SK-N-SH (cell line): ENCODE results near the gene ACAP2. TPM values are rescaled to one million over a fixed set of nuclear protein-coding genes. Genes with fewer than 3 reads are reported as not detected.

Experiments
- CTCF ChIA-PET: fragments of 300-600, 350-600 bp; formaldehyde crosslinking; extraction: SDS; loops from one replicate; lab custom pipeline; 2021; lab: Yijun Ruan, JAX
- POLR2A ChIA-PET: fragments of 350-600 bp; sonication (Branson Sonifier 250); formaldehyde crosslinking; extraction: SDS; loops from one replicate; lab custom pipeline; 2020; ENCODE audit warnings: antibody characterized with exemption, inconsistent platforms; lab: Yijun Ruan, JAX
- DNase-seq: peaks from one replicate; pipeline ENCODE4 v3.0.0; 2012
- H2AFZ ChIP-seq: fragments of 200-600 bp; sonication (generic); 2 replicates; pipeline ENCODE4 v1.8.1; 2016; ENCODE audit warnings: antibody characterized with exemption, mild to moderate bottlenecking, low read depth
- H3F3A ChIP-seq: fragments of 200-600 bp; sonication (generic); replicated peaks from 2 replicates; pipeline ENCODE3; 2016; ENCODE audit warnings: antibody characterized with exemption, mild to moderate bottlenecking; ENCODE audit not compliant: insufficient read depth
- H3K27ac ChIP-seq, 2 experiments: fragments of 200-500 bp in 1 of 2; fragments of 200-600 bp in 1 of 2; sonication (Bioruptor generic) in 1 of 2; sonication (generic), shearing (Covaris generic) in 1 of 2; 2 replicates each; pipeline versions ENCODE4 v1.5.1 to v1.6.1; 2014 to 2016; ENCODE audit warnings: low read depth in 2 of 2, inconsistent platforms in 1 of 2, low read length in 1 of 2, mild to moderate bottlenecking in 1 of 2, mixed read lengths in 1 of 2
- H3K27me3 ChIP-seq: fragments of 200-600 bp; sonication (generic), shearing (Covaris generic); 2 replicates; pipeline ENCODE4 v1.6.1; 2016; ENCODE audit warnings: mixed run types; ENCODE audit not compliant: insufficient read depth
- H3K36me3 ChIP-seq, 2 experiments: fragments of 200-500 bp in 1 of 2; fragments of 200-600 bp in 1 of 2; sonication (Bioruptor generic) in 1 of 2; sonication (generic) in 1 of 2; replicated peaks in 1 of 2; 2 replicates each; pipeline versions ENCODE3 to v1.5.1; 2014 to 2016; ENCODE audit warnings: low read length in 1 of 2, mild to moderate bottlenecking in 1 of 2; ENCODE audit not compliant: insufficient read depth in 2 of 2, control insufficient read depth in 1 of 2
- H3K4me1 ChIP-seq, 2 experiments: fragments of 200-500 bp in 1 of 2; fragments of 200-600 bp in 1 of 2; sonication (Bioruptor generic) in 1 of 2; sonication (generic), shearing (Covaris generic) in 1 of 2; 2 replicates each; pipeline versions ENCODE4 v1.5.1 to v1.6.1; 2014 to 2016; ENCODE audit warnings: low read depth in 1 of 2, low read length in 1 of 2, mixed run types in 1 of 2; ENCODE audit not compliant: insufficient read depth in 2 of 2, control insufficient read depth in 1 of 2
- H3K4me2 ChIP-seq: fragments of 200-600 bp; sonication (generic), shearing (Covaris generic); 2 replicates; pipeline ENCODE4 v1.6.1; 2017; ENCODE audit warnings: mixed run types
- H3K4me3 ChIP-seq, 2 experiments: fragments of 200-500 bp in 1 of 2; fragments of 200-600 bp in 1 of 2; sonication (Bioruptor generic) in 1 of 2; sonication (generic), shearing (Covaris generic) in 1 of 2; 2 replicates each; pipeline versions ENCODE4 v1.5.1 to v1.8.1; 2014 to 2016; ENCODE audit warnings: low read depth in 2 of 2, inconsistent platforms in 1 of 2, low read length in 1 of 2, mild to moderate bottlenecking in 1 of 2, mixed read lengths in 1 of 2, moderate library complexity in 1 of 2
- H3K79me2 ChIP-seq: fragments of 200-600 bp; sonication (generic); 2 replicates; pipeline ENCODE4 v1.8.1; 2017; ENCODE audit warnings: mild to moderate bottlenecking; ENCODE audit not compliant: insufficient read depth
- H3K9ac ChIP-seq: fragments of 200-600 bp; sonication (generic); 2 replicates; pipeline ENCODE4 v1.6.1; 2017; ENCODE audit warnings: mixed run types
- H3K9me2 ChIP-seq: fragments of 200-600 bp; sonication (generic); 2 replicates; pipeline ENCODE4 v1.6.1; 2017; ENCODE audit warnings: mixed run types
- H3K9me3 ChIP-seq: fragments of 200-600 bp; sonication (generic); 2 replicates; pipeline ENCODE4 v1.6.1; 2017; ENCODE audit warnings: mixed run types, mild to moderate bottlenecking, moderate library complexity
- H4K20me1 ChIP-seq: fragments of 200-600 bp; sonication (generic); 2 replicates; pipeline ENCODE4 v1.6.1; 2017; ENCODE audit warnings: mild to moderate bottlenecking, mixed run types; ENCODE audit not compliant: insufficient read depth
- CHD2 ChIP-seq: fragments of 150-350 bp; IDR thresholded peaks from 2 replicates; pipeline ENCODE4 v1.6.1; 2018; ENCODE audit warnings: low read length; ENCODE audit not compliant: partially characterized antibody
- CTCF ChIP-seq: fragments of 200-600 bp; sonication (generic); IDR thresholded peaks from 2 replicates; pipeline ENCODE4 v1.6.1; 2017; ENCODE audit warnings: antibody characterized with exemption, mild to moderate bottlenecking, moderate library complexity
- ELF1 ChIP-seq: IDR thresholded peaks from 2 replicates; pipeline ENCODE4 v1.4.0; 2012
- EP300 ChIP-seq, 2 experiments: IDR thresholded peaks; 2 replicates each; pipeline versions ENCODE4 v1.4.0 to v1.6.1; 2012; ENCODE audit warnings: borderline replicate concordance in 1 of 2, low read depth in 1 of 2, low read length in 1 of 2
- EZH2phosphoT487 ChIP-seq: fragments of 200-600 bp; sonication (generic); IDR thresholded peaks from 2 replicates; pipeline ENCODE4 v1.6.1; 2017; ENCODE audit warnings: low read depth, mixed run types, mild to moderate bottlenecking, antibody characterized with exemption, moderate library complexity, borderline replicate concordance
- FOSL2 ChIP-seq: IDR thresholded peaks from 2 replicates; pipeline ENCODE4 v1.4.0; 2012; ENCODE audit warnings: low read depth, mild to moderate bottlenecking, moderate library complexity, borderline replicate concordance
- FOXJ3 ChIP-seq: sonication (generic); formaldehyde crosslinking; IDR thresholded peaks from 2 replicates; pipeline ENCODE4 v1.5.1; 2020; ENCODE audit warnings: mild to moderate bottlenecking, missing genetic modification reagents
- FOXM1 ChIP-seq: IDR thresholded peaks from 2 replicates; pipeline ENCODE4 v1.4.0; 2012; ENCODE audit warnings: low read depth, mild to moderate bottlenecking
- GATA2 ChIP-seq: sonication (generic); formaldehyde crosslinking; IDR thresholded peaks from 2 replicates; pipeline ENCODE4 v1.5.0; 2020; ENCODE audit warnings: mild to moderate bottlenecking, missing genetic modification reagents
- JUND ChIP-seq: IDR thresholded peaks from 2 replicates; pipeline ENCODE4 v1.4.0; 2012
- MAX ChIP-seq: IDR thresholded peaks from 2 replicates; pipeline ENCODE4 v1.4.0; 2012; ENCODE audit warnings: low read depth
- MEF2A ChIP-seq: IDR thresholded peaks from 2 replicates; pipeline ENCODE4 v1.4.0; 2012; ENCODE audit warnings: low read depth, borderline replicate concordance
- NFIC ChIP-seq: IDR thresholded peaks from 2 replicates; pipeline ENCODE4 v1.4.0; 2012; ENCODE audit warnings: borderline replicate concordance
- NRF1 ChIP-seq: IDR thresholded peaks from 2 replicates; pipeline ENCODE4 v1.6.1; 2012; ENCODE audit warnings: low read depth, mild to moderate bottlenecking, low read length
- POLR2AphosphoS5 ChIP-seq: IDR thresholded peaks from 2 replicates; pipeline ENCODE4 v1.6.1; 2012; ENCODE audit warnings: low read depth, low read length
- RAD21 ChIP-seq: IDR thresholded peaks from 2 replicates; pipeline ENCODE4 v1.6.1; 2012; ENCODE audit warnings: mild to moderate bottlenecking, low read length
- RCOR1 ChIP-seq: fragments of 150-350 bp; IDR thresholded peaks from 2 replicates; pipeline ENCODE4 v1.6.1; 2017; ENCODE audit warnings: antibody characterized with exemption, low read length
- REST ChIP-seq: IDR thresholded peaks from 2 replicates; pipeline ENCODE4 v1.6.1; 2012; ENCODE audit warnings: mild to moderate bottlenecking, low read depth, low read length, moderate library complexity
- RFX5 ChIP-seq: IDR thresholded peaks from 2 replicates; pipeline ENCODE4 v1.6.1; 2012; ENCODE audit warnings: mild to moderate bottlenecking, improper control_type of control experiment, low read length
- RXRA ChIP-seq: IDR thresholded peaks from 2 replicates; pipeline ENCODE4 v1.4.0; 2012; ENCODE audit warnings: low read depth, mild to moderate bottlenecking, borderline replicate concordance
- SIN3A ChIP-seq: IDR thresholded peaks from 2 replicates; pipeline ENCODE4 v1.6.1; 2012; ENCODE audit warnings: low read depth, mild to moderate bottlenecking, low read length, moderate library complexity, borderline replicate concordance
- SMC3 ChIP-seq: IDR thresholded peaks from 2 replicates; pipeline ENCODE4 v1.6.1; 2012; ENCODE audit warnings: low read depth, low read length, improper control_type of control experiment
- TAF1 ChIP-seq: IDR thresholded peaks from 2 replicates; pipeline ENCODE4 v1.6.1; 2012; ENCODE audit warnings: low read depth, mild to moderate bottlenecking, low read length, moderate library complexity, borderline replicate concordance
- USF1 ChIP-seq: IDR thresholded peaks from 2 replicates; pipeline ENCODE4 v1.4.0; 2012; ENCODE audit warnings: low read depth, borderline replicate concordance
- YY1 ChIP-seq: IDR thresholded peaks from 2 replicates; pipeline ENCODE4 v1.4.0; 2012; ENCODE audit warnings: low read depth, mild to moderate bottlenecking
- WGBS: methylation state at CpG from one replicate; pipeline ENCODE4 v1.1.6; 2017; ENCODE audit warnings: low lambda C conversion rate; 5-methylcytosine and 5-hydroxymethylcytosine counted together
- polyA plus RNA-seq, 3 experiments: library from polyadenylated mRNA; depleted of rRNA; stranded (reverse); fragments of >200 nt; gene quantifications; 2 replicates each; pipeline ENCODE4 v1.2.3, GENCODE V29; 2012

Gene ACAP2
- polyA plus RNA-seq, 1 of the 3 experiments (the other 2 are of a cell fraction) = 6.8 TPM

- TF ChIP-seq FOXJ3 (CRISPR knock-in tag) (no peak), RFX5 (no peak), EP300 (IDR thresholded peaks at IDR 0.05; ENCODE audit: borderline replicate concordance in 1 of 2, low read depth in 1 of 2, low read length in 1 of 2) (no peak), ELF1 (no peak), JUND (no peak), NRF1 (no peak), REST (no peak)
These were observed 171.2 kb downstream of the ACAP2 start (continued) for GRCh38 chr3:195271410-195272243.

- Histone ChIP-seq H3K4me2 (peak within 1 kb of the TSS; percentile 99), H4K20me1 (peaks cover 6% of the 10 kb centered on the region; the same call in 1 of the 2 replicates), H3K79me2 (peaks cover 32% of the 10 kb centered on the region), H3K4me3 (peak within 1 kb of the TSS; percentile 84 to 86), H2AFZ (peak within 1 kb of the TSS; percentile 96), H3K4me1 (peaks cover 0 to 22% of the 10 kb centered on the region in 2 experiments; a peak in 2 of 4 replicates), H3K9ac (peak within 1 kb of the TSS; percentile 73), H3K27me3 (no peaks in the 10 kb centered on the region), H3F3A (peaks cover 10% of the 10 kb centered on the region), H3K9me3 (no peaks in the 10 kb centered on the region), H3K36me3 (peaks cover 6 to 13% of the 10 kb centered on the region in 2 experiments), H3K9me2 (no peaks in the 10 kb centered on the region), H3K27ac (peak within 1 kb of the TSS; percentile 82 to 94)
- peak; percentile 96 for DNase-seq
- 0% methylated on average over 8 of the region's 75 CpGs for WGBS
- ChIA-PET POLR2A (interaction anchor here (0.7 to 2.9 kb wide), 9 partner anchors 10 to 604 kb away, joined by 3 to 10 read pairs (median 5); partner anchors contain the start of genes ACAP2, LSG1 and PPP1R2), CTCF (interaction anchor here (0.6 to 5.9 kb wide), 91 partner anchors 8 to 1437 kb away, joined by 3 to 216 read pairs (median 4); partner anchors contain the start of genes ACAP2, FAM43A, LSG1 and PPP1R2)
- no peak for TF ChIP-seq RXRA
- no peak for TF ChIP-seq JUND
- peak; percentile 90 for TF ChIP-seq YY1
- TF ChIP-seq SMC3 = no peak
- no peak; the same call in none of the 2 replicates for TF ChIP-seq MAX
- TF ChIP-seq RAD21 = no peak; the same call in 1 of the 2 replicates
- TF ChIP-seq POLR2AphosphoS5 = peak; percentile 60
- TF ChIP-seq GATA2 (CRISPR knock-in tag) = no peak
- TF ChIP-seq RCOR1 = no peak
- 0 out of 2 replicates have a peak, but pooled peaks have one; percentile 4 for TF ChIP-seq FOXM1
- no peak for TF ChIP-seq CHD2
- TF ChIP-seq RFX5 = no peak
- no peak for TF ChIP-seq EZH2phosphoT487
- peak; percentile 39; the same call in 1 of the 2 replicates for TF ChIP-seq TAF1
- no peak for TF ChIP-seq NFIC
- no peak for TF ChIP-seq SIN3A
- TF ChIP-seq CTCF = peak; percentile 60
- TF ChIP-seq USF1 = no peak
- TF ChIP-seq FOSL2 = no peak
- TF ChIP-seq MEF2A = no peak
- TF ChIP-seq NRF1 = peak; percentile 28; the same call in 1 of the 2 replicates
These were observed 171.9 kb downstream of the ACAP2 start, which contains the start of gene XXYLT1 for GRCh38 chr3:195270817-195271409. Gene XXYLT1, minus strand, starts transcription at chr3:195271159. Its CDS starts 101 bp downstream, at chr3:195271058.
